Uterus (tissue), 2 donors: ENCODE measurements around the gene EVA1C.

Experiments used
- POLR2A ChIP-seq, 2 donors: fragments of 450-650 bp; IDR thresholded peaks; one replicate each; pipeline ENCODE4 v1.6.1; 2016; ENCODE audit warnings: antibody characterized with exemption in 2 of 2, mild to moderate bottlenecking in 1 of 2, moderate library complexity in 1 of 2
- TF ChIP-seq, protein P1 (sequence below), 4 experiments: fragments of 200-600 bp in 2 of 4; fragments of 450-650 bp in 2 of 4; sonication (generic) in 2 of 4; IDR thresholded peaks; one replicate each; pipeline ENCODE4 v1.5.1; 2016 to 2019; ENCODE audit warnings: antibody characterized with exemption in 4 of 4, mild to moderate bottlenecking in 2 of 4, moderate library complexity in 1 of 4

DNA sequence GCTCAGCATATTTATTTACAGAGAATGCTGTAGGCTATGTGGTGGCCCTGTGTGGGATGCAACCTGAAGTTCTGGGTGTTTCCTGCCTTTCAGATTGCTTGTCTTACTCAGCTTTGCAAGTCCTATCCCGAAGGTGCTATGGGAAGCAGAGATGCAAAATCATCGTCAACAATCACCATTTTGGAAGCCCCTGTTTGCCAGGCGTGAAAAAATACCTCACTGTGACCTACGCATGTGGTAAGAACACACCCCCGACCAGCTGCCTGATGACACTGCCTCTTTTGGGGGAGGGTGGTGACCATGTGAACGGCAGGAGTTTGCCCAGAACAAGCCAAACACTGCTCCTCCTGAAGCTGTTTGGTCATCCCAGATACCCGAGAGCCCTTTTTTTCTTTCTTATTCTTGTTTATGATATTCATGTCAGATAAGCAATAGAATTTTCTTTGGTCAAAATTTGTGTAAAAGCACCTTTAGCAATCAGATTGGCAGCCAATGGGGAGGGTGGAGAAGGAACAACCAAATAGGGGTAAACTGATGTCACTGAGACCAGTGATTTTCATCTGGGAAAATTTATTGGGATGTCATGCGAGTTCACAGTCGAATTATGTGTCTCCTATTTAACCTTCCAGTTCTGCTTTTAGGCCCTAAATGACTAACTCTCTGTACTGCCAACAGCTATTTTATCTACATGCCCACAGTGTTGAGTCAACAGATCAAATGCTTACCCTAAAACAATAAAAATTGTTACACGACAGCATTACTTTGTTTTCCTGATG lies 82.6 kb downstream of the EVA1C start:
- TF ChIP-seq, protein P1, sequence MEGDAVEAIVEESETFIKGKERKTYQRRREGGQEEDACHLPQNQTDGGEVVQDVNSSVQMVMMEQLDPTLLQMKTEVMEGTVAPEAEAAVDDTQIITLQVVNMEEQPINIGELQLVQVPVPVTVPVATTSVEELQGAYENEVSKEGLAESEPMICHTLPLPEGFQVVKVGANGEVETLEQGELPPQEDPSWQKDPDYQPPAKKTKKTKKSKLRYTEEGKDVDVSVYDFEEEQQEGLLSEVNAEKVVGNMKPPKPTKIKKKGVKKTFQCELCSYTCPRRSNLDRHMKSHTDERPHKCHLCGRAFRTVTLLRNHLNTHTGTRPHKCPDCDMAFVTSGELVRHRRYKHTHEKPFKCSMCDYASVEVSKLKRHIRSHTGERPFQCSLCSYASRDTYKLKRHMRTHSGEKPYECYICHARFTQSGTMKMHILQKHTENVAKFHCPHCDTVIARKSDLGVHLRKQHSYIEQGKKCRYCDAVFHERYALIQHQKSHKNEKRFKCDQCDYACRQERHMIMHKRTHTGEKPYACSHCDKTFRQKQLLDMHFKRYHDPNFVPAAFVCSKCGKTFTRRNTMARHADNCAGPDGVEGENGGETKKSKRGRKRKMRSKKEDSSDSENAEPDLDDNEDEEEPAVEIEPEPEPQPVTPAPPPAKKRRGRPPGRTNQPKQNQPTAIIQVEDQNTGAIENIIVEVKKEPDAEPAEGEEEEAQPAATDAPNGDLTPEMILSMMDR (IDR thresholded peaks at IDR 0.05), result no peak
- no peak for TF ChIP-seq POLR2A (IDR thresholded peaks at IDR 0.05)
